ENCODE measurements around the gene HECTD4.
A peak's percentile ranks its signal among the peaks of the same experiment; 100 is the strongest.

HECTD4 gene

GRCh38 chr12:112196196-112196875, 185.9 kb downstream of the HECTD4 start:
- DNase-seq, result no peak

DNA sequence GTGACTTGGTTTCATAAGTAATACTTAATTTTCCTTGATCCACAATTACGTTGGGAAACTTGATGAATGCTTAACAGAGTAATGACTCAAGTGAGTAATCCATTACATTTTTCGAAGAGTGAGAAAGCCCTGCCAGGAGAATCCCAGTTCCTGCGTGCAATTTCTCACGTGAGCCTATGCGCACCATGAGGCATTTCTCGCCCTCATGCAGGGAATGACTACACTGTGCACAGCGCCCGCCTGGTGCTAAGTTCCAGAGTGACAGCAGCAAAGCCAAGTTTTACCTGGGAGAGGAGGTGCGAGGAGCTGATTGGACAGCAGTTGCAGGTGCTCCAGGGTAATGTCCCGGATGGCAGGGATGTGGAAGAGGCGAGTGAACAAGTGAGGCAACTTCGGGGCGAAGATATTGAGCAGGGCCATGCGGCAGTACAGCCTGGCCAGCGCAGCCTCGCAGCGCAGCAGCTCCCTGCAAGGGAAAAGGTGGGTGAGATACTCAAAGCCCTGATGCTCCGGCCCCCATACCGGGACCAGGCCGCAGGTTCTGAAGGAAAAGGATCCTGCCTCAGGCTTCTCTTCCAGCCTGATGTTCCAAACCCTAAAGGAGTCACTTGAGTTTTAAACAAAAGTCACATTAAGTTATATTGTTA, 187.5 kb downstream of the HECTD4 start:
- DNase-seq, result no peak

- no peak for DNase-seq
Observed at GRCh38 chr12:112192475-112192874, 189.8 kb downstream of the HECTD4 start.

DNA sequence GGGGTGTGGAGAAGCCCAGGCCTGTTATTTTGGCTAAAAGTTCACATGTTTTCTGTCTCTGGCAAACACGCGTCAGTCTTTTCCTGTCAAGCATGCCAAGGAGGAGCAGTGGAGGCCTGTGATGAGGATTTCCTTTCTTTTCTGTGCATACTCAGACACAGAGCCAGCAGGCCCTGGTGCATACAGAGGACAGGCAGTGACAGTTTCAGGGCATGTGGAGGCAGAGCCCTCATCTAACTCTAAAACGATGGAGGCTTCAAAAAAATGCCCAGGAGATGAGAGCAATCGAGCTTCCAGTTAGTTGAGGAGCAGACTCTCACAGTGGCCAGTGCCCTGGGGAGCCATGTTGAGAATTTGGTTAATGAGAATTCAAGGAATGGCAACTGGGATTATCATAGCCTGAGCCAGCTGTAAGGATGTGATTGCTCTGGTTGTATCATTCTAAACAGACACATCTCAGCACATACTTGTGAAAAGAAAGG, 190.3 kb downstream of the HECTD4 start:
- peak; percentile 23 for DNase-seq

GRCh38 chr12:112191201-112191600, 191.0 kb downstream of the HECTD4 start:
- no peak for DNase-seq

- peak; percentile 85 for DNase-seq
Observed at GRCh38 chr12:112190231-112191025, 191.8 kb downstream of the HECTD4 start.

DNA sequence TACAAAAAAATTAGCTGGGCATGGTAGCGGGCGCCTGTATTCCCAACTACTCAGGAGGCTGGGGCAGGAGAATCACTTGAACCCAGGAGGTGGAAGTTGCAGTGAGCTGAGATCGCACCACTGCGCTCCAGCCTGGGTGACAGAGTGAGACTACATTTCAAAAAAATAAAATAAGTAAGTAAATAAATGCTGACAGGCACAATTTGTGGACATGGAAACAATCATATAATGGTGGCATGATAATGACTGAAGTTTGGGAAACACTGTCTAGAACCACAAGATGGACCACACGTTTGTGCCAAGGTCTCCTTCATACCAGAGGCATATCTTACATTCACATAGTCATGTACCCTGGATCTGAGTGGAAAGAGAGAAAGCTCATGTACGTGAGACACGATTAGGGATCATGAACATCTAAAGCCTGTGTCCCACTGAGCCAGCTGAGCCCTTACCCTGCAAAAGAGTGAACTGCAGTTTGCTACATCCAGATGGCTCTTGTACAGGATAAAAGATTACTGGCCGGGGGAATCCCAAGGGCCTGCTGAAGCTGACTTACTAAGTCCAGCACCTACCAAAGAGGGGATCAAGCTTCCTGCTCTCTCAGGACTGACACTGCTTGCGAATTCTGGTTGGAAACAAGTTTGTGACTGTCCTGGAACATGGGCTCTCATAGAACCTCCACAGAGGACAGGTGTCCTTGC, 194.0 kb downstream of the HECTD4 start:
- DNase-seq, result no peak

DNA sequence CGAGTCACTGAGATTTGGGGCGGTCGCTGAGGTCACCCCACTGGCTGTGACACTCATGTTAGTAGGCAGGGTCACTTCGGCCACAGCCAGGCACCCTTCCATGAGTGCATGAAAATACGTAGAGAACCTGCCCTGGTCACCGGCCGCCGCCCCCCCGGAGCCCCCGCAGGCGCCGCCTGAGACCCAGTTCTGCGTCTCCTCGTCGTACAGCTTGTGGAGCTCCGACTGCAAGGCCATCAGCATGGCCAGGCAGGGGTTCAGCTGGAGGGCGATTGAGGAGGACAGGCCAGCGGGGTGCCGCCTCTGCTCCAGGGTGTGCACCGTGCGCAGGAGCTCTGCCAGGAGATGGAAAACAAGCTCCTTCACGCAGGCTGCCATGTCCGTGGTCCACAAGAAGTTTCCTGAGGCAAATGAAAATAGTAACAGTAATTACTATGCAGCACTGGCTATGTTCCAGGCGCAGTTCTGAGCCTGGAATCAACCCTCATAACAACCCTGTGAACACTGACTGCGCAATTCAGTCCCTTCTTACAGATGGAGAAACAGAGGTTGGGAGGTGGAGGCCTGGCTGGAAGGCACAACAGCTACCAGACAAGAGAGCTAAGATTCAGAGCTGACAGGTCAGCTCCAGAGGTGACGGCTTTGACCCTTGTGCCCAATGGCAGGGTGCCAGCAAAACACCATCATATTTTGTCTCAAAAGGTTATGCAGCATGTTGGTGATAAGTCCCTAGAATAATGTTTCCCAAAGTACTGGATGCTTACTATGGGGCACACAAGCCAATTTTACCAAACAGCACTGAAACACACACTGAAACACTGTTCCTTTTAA, 196.9 kb downstream of the HECTD4 start:
- no peak for DNase-seq

DNA sequence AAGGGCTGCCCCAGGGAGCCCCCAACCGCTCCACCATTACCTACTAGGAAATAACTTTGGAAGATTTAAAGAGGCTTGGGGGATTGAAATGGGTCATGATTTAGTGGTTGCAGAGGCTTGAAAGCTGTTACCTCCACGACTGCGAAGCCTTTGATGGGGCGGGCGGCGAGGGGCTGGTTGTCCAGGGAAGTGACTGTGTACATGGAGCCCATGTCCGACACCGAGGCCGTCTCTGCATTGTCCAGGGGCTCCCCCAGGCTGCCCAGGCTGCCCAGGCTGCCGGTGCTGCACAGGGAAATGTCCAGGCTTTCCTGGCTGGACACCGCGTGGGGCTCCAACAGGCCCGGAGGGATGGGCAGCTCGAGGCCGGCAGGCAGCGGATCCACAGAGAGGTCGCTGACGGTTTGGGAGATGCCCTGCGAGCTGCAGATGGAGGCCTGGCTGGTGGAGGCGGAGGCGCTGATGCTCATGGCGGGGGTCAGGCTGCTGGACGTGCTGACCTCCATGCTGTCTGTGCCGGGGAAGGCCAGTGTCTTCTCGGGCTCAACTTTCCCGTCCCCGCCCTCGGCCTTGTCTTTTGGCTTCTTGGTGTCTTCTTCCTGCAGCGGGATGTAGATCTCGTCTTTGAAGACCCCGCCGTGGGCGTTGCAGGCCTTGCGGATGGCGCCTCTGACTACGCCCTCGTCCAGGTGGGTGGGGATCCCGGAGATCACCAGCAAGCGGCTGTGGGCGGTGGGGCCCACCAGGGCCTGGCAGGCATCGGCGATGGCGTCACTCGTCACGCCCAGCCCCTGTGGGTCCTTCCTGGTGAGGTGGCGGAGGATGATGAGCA, 198.0 kb downstream of the HECTD4 start:
- DNase-seq, result no peak

- no peak for DNase-seq
Observed at GRCh38 chr12:112183141-112184021, 198.8 kb downstream of the HECTD4 start.

DNA sequence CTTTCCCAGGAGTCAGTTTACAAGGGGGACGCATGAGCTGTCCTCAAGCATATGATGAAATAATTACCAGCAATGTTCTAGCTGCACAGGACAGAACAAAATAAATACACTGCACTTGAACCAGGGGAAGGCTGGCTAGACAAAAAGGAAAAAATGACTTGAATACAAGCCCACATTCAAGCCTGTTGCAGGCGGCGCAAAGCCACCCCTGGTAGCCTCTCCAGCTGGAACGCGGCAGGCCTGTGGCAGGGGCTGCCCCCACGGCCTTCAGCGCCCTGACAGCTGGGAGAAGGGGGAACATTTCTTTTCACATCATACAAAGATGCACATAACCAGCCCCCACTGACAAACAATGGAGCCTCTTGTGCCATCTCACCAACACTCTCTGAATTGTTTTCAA, 199.7 kb downstream of the HECTD4 start:
- no peak for DNase-seq

- DNase-seq, result no peak
Observed at GRCh38 chr12:112180422-112180821, 201.8 kb downstream of the HECTD4 start.

DNA sequence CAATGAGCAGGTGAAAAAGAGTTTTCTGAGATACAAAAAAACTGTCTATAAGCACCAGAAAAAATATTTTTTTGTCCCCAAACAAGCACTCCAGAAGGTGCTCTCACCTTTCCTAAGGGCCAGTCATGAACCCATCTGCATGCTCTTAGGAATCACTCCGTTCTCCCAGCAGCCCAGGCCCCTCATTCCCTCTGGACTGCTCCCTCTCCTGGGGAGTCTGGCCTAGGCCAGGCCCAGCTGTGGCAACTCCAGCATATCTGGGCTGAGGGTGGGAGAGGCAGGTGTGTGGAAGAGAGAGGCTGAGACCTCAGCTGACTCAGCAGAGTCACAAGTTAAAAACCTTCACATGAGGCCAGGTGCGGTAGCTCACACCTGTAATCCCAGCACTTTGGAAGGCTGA, 202.3 kb downstream of the HECTD4 start:
- DNase-seq, result no peak

- no peak for DNase-seq
Observed at GRCh38 chr12:112179341-112179740, 202.9 kb downstream of the HECTD4 start.

GRCh38 chr12:112178796-112179195, 203.4 kb downstream of the HECTD4 start:
- no peak for DNase-seq

DNA sequence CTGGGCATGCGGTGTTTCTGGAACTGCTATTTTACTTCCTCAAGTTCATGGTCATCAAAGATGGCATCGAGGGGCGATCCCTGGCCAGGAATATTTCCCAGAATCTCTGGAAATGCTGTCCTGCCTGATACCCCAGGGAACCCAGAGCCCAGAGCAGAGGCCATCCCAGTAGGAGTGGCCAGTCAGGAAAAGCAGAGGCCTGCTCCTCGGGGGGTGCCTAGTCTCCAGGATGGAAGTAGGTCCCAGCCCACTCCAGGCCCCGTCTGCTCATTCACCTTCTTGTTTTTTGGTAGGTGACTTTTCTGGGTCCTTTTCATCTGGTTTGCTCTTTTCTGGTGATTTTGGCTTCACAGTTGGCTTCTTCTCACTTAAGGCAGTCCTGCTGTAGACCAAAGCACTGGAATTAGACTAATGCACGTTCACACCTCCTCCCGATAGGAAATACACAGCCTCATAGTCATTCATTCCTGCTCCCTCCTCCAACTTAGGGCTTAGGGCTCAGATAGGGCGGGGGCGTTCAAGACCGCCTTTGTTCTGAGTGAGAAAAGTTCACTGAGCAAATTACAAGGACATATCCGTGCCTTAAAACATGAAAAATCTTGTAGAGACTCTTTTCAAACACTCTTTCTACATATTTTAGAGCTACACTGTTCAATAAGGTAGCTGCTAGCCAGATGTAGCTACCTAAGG, 205.8 kb downstream of the HECTD4 start:
- no peak for DNase-seq

DNA sequence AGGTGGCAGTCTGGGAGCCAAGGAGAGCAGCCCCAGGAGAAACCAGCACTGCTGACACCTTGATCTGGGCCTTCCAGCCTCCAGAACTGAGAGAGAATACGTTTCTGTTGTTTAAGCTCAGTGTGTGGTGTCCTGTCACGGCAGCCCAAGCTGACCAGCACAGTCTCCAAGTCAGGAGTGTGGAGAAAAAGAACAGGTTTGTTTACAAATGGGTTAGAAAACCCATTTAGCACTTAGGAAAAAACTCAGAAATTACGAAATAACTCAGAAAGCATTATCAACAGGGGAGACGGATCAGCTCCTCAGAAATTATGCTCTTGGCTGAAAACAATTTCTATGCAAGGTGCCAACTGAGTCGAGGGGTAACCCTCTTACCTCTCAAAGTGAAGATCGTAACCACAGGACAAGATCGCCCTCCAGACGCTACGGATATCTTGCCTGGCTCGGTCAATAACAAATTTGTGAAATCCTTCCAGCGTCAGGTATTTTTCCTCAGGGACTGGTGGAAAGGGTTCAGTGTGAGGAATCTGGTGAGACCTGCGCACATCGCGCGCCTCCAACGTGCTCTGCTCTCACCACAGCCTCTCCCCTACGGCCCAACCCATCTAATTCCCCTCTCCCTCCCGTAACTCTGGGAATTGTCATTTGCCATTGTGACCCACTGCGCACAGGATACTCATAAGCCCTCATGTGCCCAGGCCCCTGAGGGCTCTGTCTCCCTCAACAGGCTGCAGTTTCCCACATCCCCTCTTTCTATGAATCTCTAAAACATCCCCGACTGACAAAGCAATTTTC, 206.7 kb downstream of the HECTD4 start:
- no peak for DNase-seq

DNA sequence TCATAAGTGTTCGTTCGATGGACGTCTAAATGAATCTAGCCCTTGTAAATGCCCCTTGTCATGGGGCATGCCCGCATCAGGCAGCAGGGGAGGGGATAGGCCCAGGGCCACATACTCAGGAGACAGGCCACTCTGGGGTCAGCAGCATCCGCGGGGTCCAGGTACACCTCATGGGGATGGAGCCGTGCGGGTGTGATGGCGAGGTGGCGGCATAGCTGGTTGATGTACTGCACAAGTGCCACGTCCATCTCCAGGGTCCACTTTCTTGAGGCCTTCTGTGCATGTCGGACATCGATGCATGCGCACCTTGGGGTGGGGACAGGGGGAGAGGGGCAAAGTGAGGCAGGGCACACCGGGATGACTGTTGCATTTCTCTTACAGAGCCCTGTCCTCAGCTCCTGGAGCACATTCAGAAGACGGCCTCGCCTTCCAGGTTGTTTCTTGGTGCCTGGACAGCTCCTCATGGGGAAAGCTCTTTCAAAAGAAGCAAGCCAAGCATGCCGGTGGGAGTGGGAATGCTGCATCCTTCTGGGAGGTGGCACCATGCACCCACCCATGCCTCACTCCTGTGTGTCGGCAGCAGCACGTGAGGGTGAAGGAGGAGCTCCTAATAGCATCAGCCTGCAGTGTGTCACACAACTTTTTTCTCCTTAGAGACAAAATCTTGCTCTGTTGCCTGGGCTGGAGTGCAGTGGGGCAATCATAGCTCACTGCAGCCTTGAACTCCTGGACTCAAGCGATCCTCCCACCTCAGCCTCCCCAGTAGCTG, 209.5 kb downstream of the HECTD4 start:
- DNase-seq, result no peak
